Nephron progenitor cell (in vitro differentiated cells): ENCODE measurements around the gene IRGQ.
"Not testable (repeated sequence)": the region's sequence is repeated elsewhere in the genome, so short reads cannot be mapped to it uniquely, and the experiment has no call there.

ENCODE experiments used
- DNase-seq: peaks from one replicate; pipeline ENCODE4 v3.0.0; 2021
- H3K27ac Mint-ChIP-seq: 2 replicates; pipeline ENCODE4 v1.8.0; 2021; ENCODE audit warnings: mild to moderate bottlenecking, moderate library complexity, mixed read lengths
- H3K27me3 Mint-ChIP-seq: 2 replicates; pipeline ENCODE4 v1.8.0; 2021; ENCODE audit warnings: mild to moderate bottlenecking, low read depth, mixed read lengths; ENCODE audit not compliant: poor library complexity
- H3K36me3 Mint-ChIP-seq: 2 replicates; pipeline ENCODE4 v1.8.0; 2021; ENCODE audit warnings: low read depth, mixed read lengths
- H3K4me1 Mint-ChIP-seq: 2 replicates; pipeline ENCODE4 v1.8.0; 2021; ENCODE audit warnings: mixed read lengths
- H3K4me3 Mint-ChIP-seq: 2 replicates; pipeline ENCODE4 v1.8.0; 2021; ENCODE audit warnings: mild to moderate bottlenecking, moderate library complexity, mixed read lengths
- H3K9me3 Mint-ChIP-seq: 2 replicates; pipeline ENCODE4 v1.8.0; 2021; ENCODE audit warnings: mild to moderate bottlenecking, moderate library complexity, mixed read lengths
- TF ChIP-seq, protein P1 (sequence below): fragments of 200-600 bp; sonication (generic); IDR thresholded peaks from 2 replicates; pipeline ENCODE4 v1.5.0; 2021; ENCODE audit warnings: antibody characterized with exemption

IRGQ gene

DNA sequence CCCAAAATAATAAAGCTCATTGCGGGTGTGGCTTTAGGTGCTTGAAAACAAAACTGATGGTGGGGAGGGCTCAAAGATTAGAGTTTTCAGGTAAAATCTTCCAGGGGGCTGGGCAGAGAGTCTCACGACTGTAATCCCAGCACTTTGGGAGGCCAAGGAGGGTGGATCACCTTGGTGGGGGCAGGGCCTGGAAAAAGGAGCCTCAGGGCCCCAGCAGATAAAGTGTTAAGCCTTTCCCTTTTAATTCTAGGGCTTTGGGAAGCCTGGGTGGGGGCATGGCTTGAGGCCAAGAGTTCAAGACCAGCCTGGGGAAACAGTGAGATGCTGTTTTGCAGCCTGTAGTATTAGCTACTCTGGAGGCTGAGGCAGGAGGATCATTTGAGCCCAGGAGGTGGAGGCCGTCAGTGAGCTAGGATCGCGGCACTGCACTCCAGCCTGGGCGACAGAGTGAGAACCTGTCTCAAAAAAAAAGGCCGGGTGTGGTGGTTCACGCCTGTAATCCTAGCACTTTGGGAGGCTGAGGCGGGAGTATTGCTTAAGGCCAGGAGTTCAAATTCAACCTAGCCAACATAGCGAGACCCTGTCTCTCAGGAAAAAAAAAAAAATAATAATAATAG, 1.7 kb downstream of the IRGQ start:
- Mint-ChIP-seq H3K9me3 (no peaks in the 10 kb centered on the region), H3K36me3 (peaks cover 30% of the 10 kb centered on the region), H3K4me1 (peaks cover 35% of the 10 kb centered on the region), H3K27ac (no peak overlapping the region), H3K27me3 (no peaks in the 10 kb centered on the region), H3K4me3 (peak overlapping the region; percentile 95)
- no peak for DNase-seq
- TF ChIP-seq, protein P1, sequence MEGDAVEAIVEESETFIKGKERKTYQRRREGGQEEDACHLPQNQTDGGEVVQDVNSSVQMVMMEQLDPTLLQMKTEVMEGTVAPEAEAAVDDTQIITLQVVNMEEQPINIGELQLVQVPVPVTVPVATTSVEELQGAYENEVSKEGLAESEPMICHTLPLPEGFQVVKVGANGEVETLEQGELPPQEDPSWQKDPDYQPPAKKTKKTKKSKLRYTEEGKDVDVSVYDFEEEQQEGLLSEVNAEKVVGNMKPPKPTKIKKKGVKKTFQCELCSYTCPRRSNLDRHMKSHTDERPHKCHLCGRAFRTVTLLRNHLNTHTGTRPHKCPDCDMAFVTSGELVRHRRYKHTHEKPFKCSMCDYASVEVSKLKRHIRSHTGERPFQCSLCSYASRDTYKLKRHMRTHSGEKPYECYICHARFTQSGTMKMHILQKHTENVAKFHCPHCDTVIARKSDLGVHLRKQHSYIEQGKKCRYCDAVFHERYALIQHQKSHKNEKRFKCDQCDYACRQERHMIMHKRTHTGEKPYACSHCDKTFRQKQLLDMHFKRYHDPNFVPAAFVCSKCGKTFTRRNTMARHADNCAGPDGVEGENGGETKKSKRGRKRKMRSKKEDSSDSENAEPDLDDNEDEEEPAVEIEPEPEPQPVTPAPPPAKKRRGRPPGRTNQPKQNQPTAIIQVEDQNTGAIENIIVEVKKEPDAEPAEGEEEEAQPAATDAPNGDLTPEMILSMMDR, result no peak

DNA sequence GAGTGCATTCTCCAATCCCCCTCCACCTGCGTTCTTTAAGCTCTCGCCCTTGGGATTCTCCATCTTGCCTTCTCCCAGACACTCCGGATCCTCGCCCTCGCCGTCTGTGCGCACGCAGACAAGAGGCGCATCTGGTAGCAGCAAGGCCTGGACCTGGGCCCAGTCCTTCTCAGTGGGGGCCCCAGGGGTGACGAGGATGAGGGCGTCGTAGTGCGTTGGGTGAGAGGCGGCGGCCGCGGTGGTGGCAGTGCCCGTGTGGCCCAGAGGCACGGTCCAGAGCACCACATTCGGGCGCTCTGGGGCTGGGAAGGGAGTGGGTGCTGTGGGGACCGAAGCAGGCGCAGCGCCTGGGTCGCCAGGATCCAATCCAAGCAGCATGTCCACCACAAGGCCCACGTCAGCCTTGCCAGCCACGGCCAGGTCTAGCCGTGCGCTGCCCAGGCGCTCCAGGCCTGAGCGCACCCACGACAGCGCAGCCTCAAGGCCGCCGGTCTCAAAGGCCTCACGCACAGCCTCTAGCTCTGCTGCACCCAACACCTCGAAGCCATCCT, 3.1 kb downstream of the IRGQ start:
- H3K27me3 Mint-ChIP-seq, result no peaks in the 10 kb centered on the region
- no peaks in the 10 kb centered on the region for H3K9me3 Mint-ChIP-seq
- TF ChIP-seq, protein P1, result no peak
- no peak overlapping the region for H3K4me3 Mint-ChIP-seq
- H3K27ac Mint-ChIP-seq, result no peak overlapping the region
- H3K36me3 Mint-ChIP-seq, result peaks cover 36% of the 10 kb centered on the region
- DNase-seq, result no peak
- H3K4me1 Mint-ChIP-seq, result peaks cover 27% of the 10 kb centered on the region

DNA sequence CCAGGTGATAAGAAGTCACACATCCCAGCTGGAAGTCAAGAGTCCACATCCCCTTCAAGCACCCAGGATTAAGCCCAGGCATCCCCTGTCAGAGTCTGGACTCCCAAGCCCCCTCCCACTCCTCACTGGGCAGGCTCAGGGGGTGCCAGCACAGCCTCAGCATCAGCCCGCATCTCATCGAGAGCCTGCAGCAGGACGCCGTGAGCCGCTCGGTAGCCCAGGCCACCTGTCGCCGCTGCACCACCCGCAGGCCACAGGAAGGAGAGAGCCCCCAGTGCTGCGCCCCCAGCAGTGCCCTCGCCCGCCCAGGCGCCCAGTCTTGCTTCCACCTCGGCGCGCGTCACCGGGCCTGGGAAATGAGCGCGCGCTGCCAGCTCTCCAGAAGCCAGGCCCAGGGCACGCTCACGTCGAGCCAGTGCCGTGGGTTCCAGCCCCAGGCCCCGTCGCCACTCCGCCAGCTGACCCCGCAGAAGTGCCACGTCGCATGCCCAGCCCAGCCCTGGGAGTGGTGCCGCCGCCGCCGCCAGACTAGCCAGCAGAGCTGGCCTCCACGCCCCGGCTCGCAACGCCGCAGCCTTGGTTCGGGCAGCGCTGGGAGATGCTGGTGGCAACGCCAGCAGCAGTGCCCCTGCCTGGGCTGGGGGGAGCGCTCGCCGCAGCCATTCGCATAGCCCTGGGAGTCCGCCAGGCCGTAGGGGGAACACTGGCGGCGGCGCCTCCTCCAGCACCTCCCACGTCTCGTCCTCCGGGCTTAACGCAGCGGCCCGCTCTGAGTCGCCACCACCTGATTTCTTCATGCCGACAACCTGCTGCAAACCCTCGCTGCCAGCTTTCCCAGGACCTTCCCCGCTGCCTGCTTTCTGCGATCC, 3.8 kb downstream of the IRGQ start:
- no peak for DNase-seq
- Mint-ChIP-seq H3K27ac (no peak overlapping the region), H3K36me3 (peaks cover 36% of the 10 kb centered on the region), H3K4me3 (no peak overlapping the region), H3K4me1 (peaks cover 20% of the 10 kb centered on the region), H3K9me3 (no peaks in the 10 kb centered on the region), H3K27me3 (no peaks in the 10 kb centered on the region)
- TF ChIP-seq, protein P1, result no peak

DNA sequence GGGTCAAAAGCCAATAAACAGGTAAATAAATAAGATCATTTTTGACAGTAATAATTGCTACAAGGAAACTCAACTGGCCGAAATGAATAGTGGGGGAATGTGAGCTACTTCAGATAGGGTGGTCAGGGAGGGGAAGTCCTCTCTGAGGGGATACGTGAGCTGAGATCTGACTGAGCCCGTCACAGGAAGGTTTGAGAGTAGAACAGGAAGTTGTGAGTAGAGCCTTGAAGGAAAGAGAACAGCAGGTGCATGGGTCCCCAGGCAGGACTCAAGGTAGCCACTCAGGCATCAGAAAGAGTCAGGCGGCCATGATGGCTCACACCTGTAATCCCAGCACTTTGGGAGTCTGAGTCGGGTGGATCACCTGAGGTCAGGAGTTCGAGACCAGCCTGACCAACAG, 6.3 kb downstream of the IRGQ start:
- Mint-ChIP-seq H3K4me1 (peaks cover 10% of the 10 kb centered on the region), H3K9me3 (no peaks in the 10 kb centered on the region), H3K4me3 (no peak overlapping the region), H3K36me3 (peaks cover 58% of the 10 kb centered on the region), H3K27ac (peak overlapping the region; percentile 12), H3K27me3 (peaks cover 3% of the 10 kb centered on the region)
- TF ChIP-seq, protein P1, result no peak
- DNase-seq, result no peak

DNA sequence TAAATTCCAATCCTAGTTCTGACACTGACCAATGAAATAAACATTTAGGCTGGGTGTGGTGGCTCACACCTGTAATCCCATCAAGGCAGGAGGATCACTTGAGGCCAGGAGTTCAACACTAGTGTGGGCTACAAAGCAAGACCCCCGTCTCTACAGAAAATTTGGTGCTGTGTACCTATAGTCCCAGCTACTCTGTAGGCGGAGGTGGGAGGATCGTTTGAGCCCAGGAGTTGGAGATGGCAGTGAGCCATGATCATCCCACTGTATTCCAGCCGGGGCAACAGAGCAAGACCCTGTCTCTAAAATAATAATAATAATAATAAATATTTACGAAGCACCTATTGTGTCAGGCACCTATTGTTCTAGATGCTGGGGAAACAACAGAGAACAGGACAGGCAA, 6.7 kb downstream of the IRGQ start:
- Mint-ChIP-seq H3K4me3 (no peak overlapping the region), H3K4me1 (peaks cover 10% of the 10 kb centered on the region), H3K36me3 (peaks cover 62% of the 10 kb centered on the region), H3K27me3 (peaks cover 3% of the 10 kb centered on the region), H3K27ac (peak overlapping the region; percentile 79), H3K9me3 (no peaks in the 10 kb centered on the region)
- TF ChIP-seq, protein P1, result no peak
- no peak for DNase-seq

DNA sequence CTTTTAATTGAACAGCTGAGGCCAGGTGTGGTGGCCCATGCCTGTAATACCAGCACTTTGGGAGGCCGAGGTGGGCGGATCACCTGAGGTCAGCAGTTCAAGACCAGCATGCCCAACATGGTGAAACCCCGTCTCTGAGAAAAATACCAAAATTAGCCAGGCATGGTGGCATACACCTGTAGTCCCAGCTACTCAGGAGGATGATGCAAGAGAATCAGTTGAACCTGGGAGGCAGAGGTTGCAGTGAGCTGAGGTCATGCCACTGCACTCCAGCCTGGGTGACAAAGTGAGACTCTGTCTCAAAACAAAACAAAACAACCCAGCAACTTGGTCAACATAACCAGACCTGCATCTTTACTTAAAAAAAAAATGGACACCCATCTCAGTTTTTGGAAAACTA, 8.9 kb downstream of the IRGQ start:
- H3K9me3 Mint-ChIP-seq, H3K27me3 Mint-ChIP-seq, H3K4me3 Mint-ChIP-seq, H3K27ac Mint-ChIP-seq, H3K4me1 Mint-ChIP-seq, DNase-seq: not testable (repeated sequence)
- H3K36me3 Mint-ChIP-seq, result peaks cover 51% of the 10 kb centered on the region
